GM12878 (cell line): ENCODE results near the gene CREB5. TPM values are rescaled to one million over a fixed set of nuclear protein-coding genes. Genes with fewer than 3 reads are reported as not detected.

Experiments
- ATAC-seq: fragments of 200-7000 bp; cut with Tn5 transposase; 3 replicates; pipeline ENCODE4 v1.9.1; 2020; ENCODE audit warnings: mild to moderate bottlenecking, moderate library complexity
- BruUV-seq: library from RNA; stranded (reverse); fragments of 400-500 nt; replicated peaks from 2 replicates; lab custom pipeline; 2021; lab: Mats Ljungman, UMichigan
- CTCF ChIA-PET: fragments of 300-600 bp; sonication (Branson Sonifier 250); formaldehyde crosslinking; extraction: SDS; loops from one replicate; lab custom pipeline; 2021; ENCODE audit warnings: inconsistent platforms; lab: Yijun Ruan, JAX
- POLR2A ChIA-PET: fragments of 350-600 bp; formaldehyde crosslinking; extraction: SDS; loops from one replicate; lab custom pipeline; 2021; ENCODE audit warnings: inconsistent platforms; lab: Charles Lee
- RAD21 ChIA-PET: fragments of 300-600 bp; sonication (Branson Sonifier 250); formaldehyde crosslinking; loops from one replicate; lab custom pipeline; 2023; ENCODE audit warnings: antibody characterized with exemption; ENCODE audit not compliant: unreplicated experiment; lab: Charles Lee
- SMC1A ChIA-PET: fragments of 300-600 bp; sonication (Branson Sonifier 250); formaldehyde crosslinking; loops from one replicate; lab custom pipeline; 2023; ENCODE audit not compliant: unreplicated experiment, uncharacterized antibody; lab: Charles Lee
- DNase-seq: peaks from one replicate; pipeline ENCODE4 v3.0.0-alpha.2; 2011; ENCODE audit warnings: low read depth, low spot score
- FAIRE-seq: peaks from 3 replicates; lab custom pipeline; 2011; peaks lifted over from hg19 to GRCh38; lab: Jason Lieb, UNC
- H2AFZ ChIP-seq: 2 replicates; pipeline ENCODE4 v1.6.0; 2011; ENCODE audit warnings: low read depth, low read length, control low read depth; ENCODE audit not compliant: control insufficient read depth
- H3K27ac ChIP-seq: 2 replicates; pipeline ENCODE4 v1.5.1; 2011; ENCODE audit warnings: control low read depth; ENCODE audit not compliant: control insufficient read depth, insufficient read depth
- H3K27me3 ChIP-seq, 2 experiments: replicated peaks in 1 of 2; 2 replicates each; pipeline versions ENCODE4 v1.6.0 to v1.6.1; 2011; ENCODE audit warnings: low read length in 1 of 2; ENCODE audit not compliant: control insufficient read depth in 2 of 2, insufficient read depth in 2 of 2
- H3K36me3 ChIP-seq, 2 experiments: 2 replicates each; pipeline ENCODE4 v1.5.1; 2011; ENCODE audit warnings: low read length in 1 of 2; ENCODE audit not compliant: control insufficient read depth in 2 of 2, insufficient read depth in 2 of 2
- H3K4me1 ChIP-seq: 2 replicates; pipeline ENCODE4 v1.6.1; 2011; ENCODE audit warnings: mild to moderate bottlenecking, low read length, moderate library complexity, mixed read lengths; ENCODE audit not compliant: control insufficient read depth, insufficient read depth
- H3K4me2 ChIP-seq: 2 replicates; pipeline ENCODE4 v1.6.0; 2011; ENCODE audit warnings: control low read depth; ENCODE audit not compliant: control insufficient read depth, insufficient read depth
- H3K4me3 ChIP-seq: fragments of 200-600 bp; sonication (generic); 2 replicates; pipeline ENCODE4 v1.5.1; 2016
- H3K79me2 ChIP-seq: 2 replicates; pipeline ENCODE4 v1.6.0; 2011; ENCODE audit warnings: low read length; ENCODE audit not compliant: control insufficient read depth, insufficient read depth
- H3K9ac ChIP-seq: 2 replicates; pipeline ENCODE4 v1.8.0; 2011; ENCODE audit warnings: low read length, control low read depth, mixed read lengths; ENCODE audit not compliant: control insufficient read depth, insufficient read depth
- H3K9me3 ChIP-seq: replicated peaks from 3 replicates; pipeline ENCODE4 v1.5.1; 2011; ENCODE audit warnings: mild to moderate bottlenecking, low read length; ENCODE audit not compliant: control insufficient read depth, insufficient read depth
- H4K20me1 ChIP-seq: 2 replicates; pipeline ENCODE4 v1.6.0; 2011; ENCODE audit not compliant: control insufficient read depth, insufficient read depth
- HCFC1 ChIP-seq: fragments of 150-350 bp; IDR thresholded peaks from 2 replicates; pipeline ENCODE4 v1.6.1; 2014; ENCODE audit warnings: low read length
- NR2F1 ChIP-seq: fragments of 450-650 bp; conservative IDR thresholded peaks from 2 replicates; pipeline ENCODE4 v1.6.1; 2017; ENCODE audit warnings: mild to moderate bottlenecking
- SUPT20H ChIP-seq: IDR thresholded peaks from 2 replicates; pipeline ENCODE4 v1.6.1; 2011; ENCODE audit warnings: low read depth, mild to moderate bottlenecking, low read length, moderate library complexity, borderline replicate concordance; ENCODE audit not compliant: control insufficient read depth
- TAF1 ChIP-seq: IDR thresholded peaks from 2 replicates; pipeline ENCODE4 v1.6.1; 2011; ENCODE audit warnings: mild to moderate bottlenecking, low read depth, low read length, borderline replicate concordance
- YBX1 ChIP-seq: fragments of 450-650 bp; IDR thresholded peaks from 2 replicates; pipeline ENCODE4 v1.6.1; 2016; ENCODE audit warnings: antibody characterized with exemption
- WGBS: methylation state at CpG from one replicate; pipeline ENCODE4 v1.1.6; 2016; ENCODE audit warnings: low lambda C conversion rate; ENCODE audit not compliant: insufficient replicate concordance, insufficient coverage; ENCODE audit errors: missing lambda C conversion rate; 5-methylcytosine and 5-hydroxymethylcytosine counted together
- in situ Hi-C: fragments of 300-500 bp; cut with MboI; formaldehyde crosslinking; loops from 9 replicates; pipeline ENCODE4 v1.14.3; 2018; ENCODE audit warnings: mixed read lengths
- intact Hi-C: fragments of 100-400 bp; cut with micrococcal nuclease; formaldehyde crosslinking; loops from one replicate; pipeline ENCODE4 v1.14.2; 2022; ENCODE audit not compliant: unreplicated experiment
- polyA plus RNA-seq, 11 experiments: library from polyadenylated mRNA; depleted of rRNA in 4 of 11; unstranded in 6 of 11; stranded (reverse) in 5 of 11; fragments of >200 nt; fragmentation: Nextera tagmentation in 4 of 11; fragmentation: Illumina TruSeq in 1 of 11; extraction: Ambion mirVana in 4 of 11; extraction: Trizol in 1 of 11; gene quantifications; 1 replicate in 1 of 11; 2 replicates in 10 of 11; pipeline versions ENCODE4 v1.2.1 to v1.2.3, GENCODE V29; 2011 to 2016; ENCODE audit warnings: inconsistent platforms in 2 of 11, missing spikeins in 2 of 11, low read depth in 1 of 11
- total RNA-seq, 4 experiments: library from RNA; depleted of rRNA in 3 of 4; stranded (reverse); fragments of >200 nt in 3 of 4; fragmentation: Illumina TruSeq in 1 of 4; extraction: Trizol in 1 of 4; gene quantifications; 2 replicates each; pipeline versions ENCODE4 v1.2.1 to v1.2.3, GENCODE V29; 2013 to 2021
- TF ChIP-seq, protein P1 (sequence below): fragments of 450-650 bp; formaldehyde crosslinking; IDR thresholded peaks from 2 replicates; pipeline ENCODE4 v1.4.0; 2022; ENCODE audit warnings: mild to moderate bottlenecking, moderate library complexity

The CREB5 gene
- total and polyA plus RNA-seq, 10 of the 15 experiments (the other 5 are each of a cell fraction or from before 2014, with no cell fraction given): 12.9 to 74.1 (median 53.0) TPM

DNA sequence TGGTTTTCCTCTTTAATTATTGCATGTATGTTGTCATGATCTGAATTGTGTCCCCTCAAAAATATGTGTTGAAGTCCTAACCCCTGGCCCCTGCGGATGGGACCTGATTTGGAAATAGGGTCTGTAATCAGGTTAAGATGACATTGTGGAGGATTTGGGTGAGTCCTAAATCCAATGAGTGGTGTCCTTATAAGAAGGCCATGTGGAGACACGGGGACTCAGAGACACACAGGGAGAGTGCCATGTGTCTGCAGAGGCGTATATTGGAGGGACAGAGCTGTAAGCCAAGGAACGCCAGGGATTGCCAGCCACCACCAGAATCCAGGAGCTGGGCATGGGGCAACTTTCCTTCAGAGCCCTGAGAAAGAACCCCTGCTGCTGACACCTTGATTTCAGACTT lies 171.9 kb downstream of the CREB5 start:
- BruUV-seq: no TSS peak
- Histone ChIP-seq H3K27me3 (no peaks in the 10 kb centered on the region), H3K9me3 (no peaks in the 10 kb centered on the region), H2AFZ (no peak overlapping the region), H4K20me1 (no peaks in the 10 kb centered on the region), H3K4me3 (no peak overlapping the region), H3K4me2 (no peak overlapping the region), H3K79me2 (no peaks in the 10 kb centered on the region), H3K36me3 (peaks cover 0 to 8% of the 10 kb centered on the region in 2 experiments; a peak in 2 of 4 replicates), H3K27ac (no peak overlapping the region), H3K9ac (no peak overlapping the region)
- intact Hi-C loops (no loop called here), in situ Hi-C loops (no loop called here)
- FAIRE-seq (no peak), DNase-seq (no peak)
- ChIA-PET POLR2A (interaction anchor here (0.6 to 2.1 kb wide), 3 partner anchors 8 to 118 kb away, joined by 5 to 7 read pairs (median 5); no protein-coding TSS in a partner anchor), SMC1A (interaction anchor here (1.2 to 1.3 kb wide), 2 partner anchors 17 to 106 kb away, joined by 3 read pairs; no protein-coding TSS in a partner anchor)
- TF ChIP-seq HCFC1 (no peak), NR2F1 (no peak), YBX1 (no peak), TAF1 (no peak), SUPT20H (no peak)
- TF ChIP-seq, protein P1, sequence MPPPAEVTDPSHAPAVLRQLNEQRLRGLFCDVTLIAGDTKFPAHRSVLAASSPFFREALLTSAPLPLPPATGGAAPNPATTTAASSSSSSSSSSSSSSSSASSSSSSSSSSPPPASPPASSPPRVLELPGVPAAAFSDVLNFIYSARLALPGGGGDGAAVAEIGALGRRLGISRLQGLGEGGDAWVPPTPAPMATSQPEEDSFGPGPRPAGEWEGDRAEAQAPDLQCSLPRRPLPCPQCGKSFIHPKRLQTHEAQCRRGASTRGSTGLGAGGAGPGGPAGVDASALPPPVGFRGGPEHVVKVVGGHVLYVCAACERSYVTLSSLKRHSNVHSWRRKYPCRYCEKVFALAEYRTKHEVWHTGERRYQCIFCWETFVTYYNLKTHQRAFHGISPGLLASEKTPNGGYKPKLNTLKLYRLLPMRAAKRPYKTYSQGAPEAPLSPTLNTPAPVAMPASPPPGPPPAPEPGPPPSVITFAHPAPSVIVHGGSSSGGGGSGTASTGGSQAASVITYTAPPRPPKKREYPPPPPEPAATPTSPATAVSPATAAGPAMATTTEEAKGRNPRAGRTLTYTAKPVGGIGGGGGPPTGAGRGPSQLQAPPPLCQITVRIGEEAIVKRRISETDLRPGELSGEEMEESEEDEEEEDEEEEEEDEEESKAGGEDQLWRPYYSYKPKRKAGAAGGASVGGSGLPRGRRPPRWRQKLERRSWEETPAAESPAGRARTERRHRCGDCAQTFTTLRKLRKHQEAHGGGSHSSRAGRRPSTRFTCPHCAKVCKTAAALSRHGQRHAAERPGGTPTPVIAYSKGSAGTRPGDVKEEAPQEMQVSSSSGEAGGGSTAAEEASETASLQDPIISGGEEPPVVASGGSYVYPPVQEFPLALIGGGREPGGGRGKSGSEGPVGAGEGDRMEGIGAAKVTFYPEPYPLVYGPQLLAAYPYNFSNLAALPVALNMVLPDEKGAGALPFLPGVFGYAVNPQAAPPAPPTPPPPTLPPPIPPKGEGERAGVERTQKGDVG (CRISPR knock-in tag): no peak
- TF ChIP-seq, all 136 proteins: peak for 0
- no peaks in the 10 kb centered on the region for H3K4me1 ChIP-seq
- 20% methylated on average over 4 of the region's 4 CpGs for WGBS
- ATAC-seq: no peak
- ChIA-PET RAD21 (no interaction called here), CTCF (interaction anchor here (0.6 to 1.6 kb wide), 2 partner anchors 10 to 43 kb away, joined by 3 to 4 read pairs; no protein-coding TSS in a partner anchor)
